Kidney (tissue), 14 donors: ENCODE measurements around the gene LRRFIP1. TPM values are rescaled to one million over a fixed set of nuclear protein-coding genes. Genes with fewer than 3 reads are reported as not detected.

ENCODE experiments used
- DNase-seq, 5 donors: peaks; one replicate each; pipeline ENCODE4 v3.0.0-alpha.2; 2013 to 2020
- FAIRE-seq: peaks from 2 replicates; lab custom pipeline; 2012; peaks lifted over from hg19 to GRCh38; lab: Jason Lieb, UNC
- H3K27ac ChIP-seq, 2 donors: one replicate each; pipeline ENCODE4 v1.7.0; 2013; ENCODE audit warnings: low read depth in 2 of 2, low read length in 2 of 2, inconsistent platforms in 1 of 2
- H3K27me3 ChIP-seq: one replicate; pipeline ENCODE4 v1.7.1; 2013; ENCODE audit warnings: low read length, inconsistent platforms; ENCODE audit not compliant: control insufficient read depth, insufficient read depth
- H3K36me3 ChIP-seq, 3 donors: one replicate each; pipeline versions ENCODE4 v1.7.0 to v1.7.1; 2013; ENCODE audit warnings: low read length in 3 of 3, control low read depth in 1 of 3, inconsistent platforms in 1 of 3; ENCODE audit not compliant: insufficient read depth in 3 of 3, control insufficient read depth in 2 of 3
- H3K4me1 ChIP-seq, 3 donors: one replicate each; pipeline versions ENCODE4 v1.7.0 to v1.7.1; 2013; ENCODE audit warnings: low read length in 3 of 3, inconsistent platforms in 1 of 3, low read depth in 1 of 3; ENCODE audit not compliant: control insufficient read depth in 2 of 3, insufficient read depth in 2 of 3
- H3K4me3 ChIP-seq, 3 donors: one replicate each; pipeline versions ENCODE4 v1.7.0 to v1.8.1; 2013; ENCODE audit warnings: low read length in 3 of 3, control low read depth in 1 of 3, inconsistent platforms in 1 of 3
- H3K9ac ChIP-seq, 3 donors: one replicate each; pipeline versions ENCODE4 v1.7.0 to v1.7.1; 2013; ENCODE audit warnings: low read length in 3 of 3, control low read depth in 1 of 3, inconsistent platforms in 1 of 3
- H3K9me3 ChIP-seq, 3 donors: one replicate each; pipeline versions ENCODE4 v1.7.0 to v1.7.1; 2013; ENCODE audit warnings: low read length in 3 of 3, control low read depth in 1 of 3, inconsistent platforms in 1 of 3; ENCODE audit not compliant: control insufficient read depth in 2 of 3, insufficient read depth in 1 of 3
- CTCF ChIP-seq: IDR thresholded peaks from 3 replicates; pipeline ENCODE4 v1.5.1; 2012; ENCODE audit warnings: mild to moderate bottlenecking, moderate library complexity, borderline replicate concordance; ENCODE audit not compliant: insufficient read depth; ENCODE audit errors: extremely low read depth
- intact Hi-C: fragments of 100-400 bp; cut with DNase I; formaldehyde crosslinking; loops from one replicate; pipeline ENCODE4 v1.11.1; 2022
- polyA plus RNA-seq: library from polyadenylated mRNA; stranded (reverse); fragments of 350-450 nt; fragmentation: Illumina TruSeq; extraction: RNeasy Lipid Tissue Mini Kit (QIAGEN cat#74804); gene quantifications from one replicate; pipeline ENCODE4 v1.2.3, GENCODE V29; 2014; ENCODE audit warnings: low read depth, low replicate concordance; ENCODE audit not compliant: insufficient read depth
- total RNA-seq: library from RNA; stranded (reverse); fragmentation: NEBNext Ultra II Directional; extraction: Animal tissue kit (Norgen Biotek cat#: 25700); gene quantifications from one replicate; pipeline ENCODE4 v1.2.1, GENCODE V29; 2021
- donor health status: control.
- donor health status: control.
- donor health status: control.
- donor health status: control.
- donor health status: control.
- donor health status: DM: yes; HTN: yes; CAD: no.
- donor health status: Normal renal cell carcinoma (clear cell type).

LRRFIP1 gene
- total and polyA plus RNA-seq, 2 donors from 2014 or later: 39.1 to 204 TPM

DNA sequence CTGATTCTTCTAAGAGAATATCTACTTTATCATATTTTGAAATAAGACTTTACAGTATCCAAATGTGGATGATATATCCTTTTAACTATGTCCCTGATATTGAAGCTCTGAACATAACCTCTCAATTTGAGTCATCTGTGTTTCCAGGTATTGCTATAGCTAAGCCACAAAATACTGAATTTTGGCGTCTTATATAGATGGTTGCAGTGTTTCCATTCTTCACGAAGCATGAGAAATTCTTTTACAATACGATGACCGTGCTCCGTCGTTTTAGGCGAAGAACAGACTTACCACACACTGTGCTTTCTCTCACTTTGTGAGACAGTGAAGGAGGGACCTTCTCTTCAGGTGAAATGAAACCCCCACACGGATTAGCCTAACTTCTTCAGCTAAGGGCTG lies 45.3 kb downstream of the LRRFIP1 start:
- H3K4me1 ChIP-seq: peaks cover 16 to 32% (median 29%) of the 10 kb centered on the region in 3 donors
- no peak overlapping the region for H3K27ac ChIP-seq
- intact Hi-C loops: no loop called here

GRCh38 chr2:237673130-237674001 lies 46.0 kb downstream of the LRRFIP1 start:
- Histone ChIP-seq H3K9ac (no peak overlapping the region), H3K4me1 (peaks cover 16 to 32% (median 29%) of the 10 kb centered on the region in 3 donors), H3K27ac (peak overlapping the region; percentile 52 to 74), H3K36me3 (no peaks in the 10 kb centered on the region), H3K9me3 (no peaks in the 10 kb centered on the region), H3K27me3 (no peaks in the 10 kb centered on the region), H3K4me3 (peak overlapping the region in 1 of 3 donors; percentile 16)
- FAIRE-seq (no peak), DNase-seq (peak; percentile 72 to 89 (median 86))
- intact Hi-C loops: no loop called here
- TF ChIP-seq CTCF: peak; percentile 51

More for the DNA sequence above, 45.3 kb downstream of the LRRFIP1 start:
- DNase-seq: no peak
- Histone ChIP-seq H3K36me3 (no peaks in the 10 kb centered on the region), H3K4me3 (no peak overlapping the region), H3K9ac (no peak overlapping the region), H3K27me3 (no peaks in the 10 kb centered on the region), H3K9me3 (no peaks in the 10 kb centered on the region)
- FAIRE-seq: no peak
- TF ChIP-seq CTCF: no peak

DNA sequence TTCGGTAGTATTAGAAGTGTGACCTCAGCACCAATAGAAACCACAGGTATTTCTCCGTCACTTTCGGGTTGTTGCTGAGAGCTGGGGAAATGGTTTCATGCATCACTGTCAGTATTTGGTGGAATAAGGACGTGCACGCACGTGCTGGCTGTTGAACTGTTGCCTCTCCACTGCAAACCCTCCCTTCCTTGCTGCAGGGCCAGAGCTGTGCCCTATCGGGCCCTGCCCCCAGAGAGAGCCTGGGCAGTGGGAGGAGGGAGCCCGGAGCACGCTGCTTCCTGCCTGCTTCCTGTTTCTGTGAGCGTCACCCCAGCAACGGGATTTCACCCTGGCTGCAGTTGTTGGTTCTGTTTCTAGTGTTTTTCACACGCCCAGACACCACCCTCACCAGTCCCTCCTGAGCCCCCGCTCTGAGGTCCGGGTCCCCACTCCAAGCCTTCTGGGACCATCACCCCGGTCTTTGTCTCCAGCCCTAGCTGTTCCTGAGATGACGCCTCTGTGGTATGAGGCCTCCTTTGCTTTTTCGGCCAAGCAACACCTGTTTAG lies 47.4 kb downstream of the LRRFIP1 start:
- peak; percentile 90 to 95 (median 91) for DNase-seq
- Histone ChIP-seq H3K36me3 (no peaks in the 10 kb centered on the region), H3K9me3 (no peaks in the 10 kb centered on the region), H3K9ac (peak overlapping the region in 2 of 3 donors; percentile 63 to 75), H3K4me3 (peak overlapping the region in 2 of 3 donors; percentile 26 to 53), H3K4me1 (peaks cover 9 to 26% (median 24%) of the 10 kb centered on the region in 3 donors), H3K27ac (peak overlapping the region; percentile 77 to 88), H3K27me3 (no peaks in the 10 kb centered on the region)
- intact Hi-C loops: no loop called here
- no peak for TF ChIP-seq CTCF
- no peak for FAIRE-seq
